ENCODE results near the gene USP20.

GRCh38 chr9:129900263-129901027 lies 65.2 kb downstream of the USP20 start:
- TF ChIP-seq POLR2A (IDR thresholded peaks at IDR 0.05; ENCODE audit: low read length) (no peak), GATA1 (IDR thresholded peaks at IDR 0.05; ENCODE audit: low read depth, low read length) (no peak)

Data from erythroblast (primary cell).